GM12864 (cell line): Measurements from ENCODE around the gene CAMK2D.
"Not testable (repeated sequence)": the region's sequence is repeated elsewhere in the genome, so short reads cannot be mapped to it uniquely, and the experiment has no call there.

Experiments
- DNase-seq: peaks from one replicate; pipeline ENCODE4 v3.0.0-alpha.2; 2011; ENCODE audit warnings: low read depth
- H3K4me3 ChIP-seq: 2 replicates; pipeline ENCODE4 v1.5.1; 2011; ENCODE audit warnings: mild to moderate bottlenecking, low read depth, low read length, control low read depth
- CTCF ChIP-seq: IDR thresholded peaks from 2 replicates; pipeline ENCODE4 v1.5.1; 2011; ENCODE audit warnings: low read depth, mild to moderate bottlenecking, moderate library complexity, low read length, control low read depth, inconsistent platforms; ENCODE audit errors: missing control alignments

Gene CAMK2D

GRCh38 chr4:113687067-113687718 is 74.3 kb downstream of the CAMK2D start:
- no peak overlapping the region for H3K4me3 ChIP-seq
- no peak for DNase-seq
- no peak for TF ChIP-seq CTCF

- DNase-seq, H3K4me3 ChIP-seq: not testable (repeated sequence)
These were observed 76.4 kb downstream of the CAMK2D start for GRCh38 chr4:113685157-113685556.

GRCh38 chr4:113684534-113685091 is 76.9 kb downstream of the CAMK2D start:
- TF ChIP-seq CTCF = no peak
- no peak for DNase-seq
- no peak overlapping the region for H3K4me3 ChIP-seq

- H3K4me3 ChIP-seq = no peak overlapping the region
- DNase-seq = peak; percentile 86
- no peak for TF ChIP-seq CTCF
These were observed 78.6 kb downstream of the CAMK2D start for GRCh38 chr4:113682730-113683537.

- H3K4me3 ChIP-seq = no peak overlapping the region
- no peak for TF ChIP-seq CTCF
- DNase-seq = no peak
These were observed 82.9 kb downstream of the CAMK2D start for GRCh38 chr4:113678641-113679040.

- no peak overlapping the region for H3K4me3 ChIP-seq
- no peak for DNase-seq
These were observed 84.2 kb downstream of the CAMK2D start for GRCh38 chr4:113677325-113677724.

More at GRCh38 chr4:113677325-113677724, 84.2 kb downstream of the CAMK2D start:
- no peak for TF ChIP-seq CTCF
